Stimulated activated CD8-positive, alpha-beta memory T cell treated with anti-CD3 and anti-CD28 coated beads, Interleukin-12 subunit alpha, Interleukin-12 subunit beta, amount 100 ng/mL, for 24 hours (primary cell): ENCODE results near the gene DTL.
"Not testable (repeated sequence)": the region's sequence is repeated elsewhere in the genome, so short reads cannot be mapped to it uniquely, and the experiment has no call there.

Experiments
- DNase-seq: peaks from one replicate; pipeline ENCODE4 v3.0.0-alpha.2; 2020; ENCODE audit errors: extremely low read depth

Gene DTL, protein sequence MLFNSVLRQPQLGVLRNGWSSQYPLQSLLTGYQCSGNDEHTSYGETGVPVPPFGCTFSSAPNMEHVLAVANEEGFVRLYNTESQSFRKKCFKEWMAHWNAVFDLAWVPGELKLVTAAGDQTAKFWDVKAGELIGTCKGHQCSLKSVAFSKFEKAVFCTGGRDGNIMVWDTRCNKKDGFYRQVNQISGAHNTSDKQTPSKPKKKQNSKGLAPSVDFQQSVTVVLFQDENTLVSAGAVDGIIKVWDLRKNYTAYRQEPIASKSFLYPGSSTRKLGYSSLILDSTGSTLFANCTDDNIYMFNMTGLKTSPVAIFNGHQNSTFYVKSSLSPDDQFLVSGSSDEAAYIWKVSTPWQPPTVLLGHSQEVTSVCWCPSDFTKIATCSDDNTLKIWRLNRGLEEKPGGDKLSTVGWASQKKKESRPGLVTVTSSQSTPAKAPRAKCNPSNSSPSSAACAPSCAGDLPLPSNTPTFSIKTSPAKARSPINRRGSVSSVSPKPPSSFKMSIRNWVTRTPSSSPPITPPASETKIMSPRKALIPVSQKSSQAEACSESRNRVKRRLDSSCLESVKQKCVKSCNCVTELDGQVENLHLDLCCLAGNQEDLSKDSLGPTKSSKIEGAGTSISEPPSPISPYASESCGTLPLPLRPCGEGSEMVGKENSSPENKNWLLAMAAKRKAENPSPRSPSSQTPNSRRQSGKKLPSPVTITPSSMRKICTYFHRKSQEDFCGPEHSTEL

DNA sequence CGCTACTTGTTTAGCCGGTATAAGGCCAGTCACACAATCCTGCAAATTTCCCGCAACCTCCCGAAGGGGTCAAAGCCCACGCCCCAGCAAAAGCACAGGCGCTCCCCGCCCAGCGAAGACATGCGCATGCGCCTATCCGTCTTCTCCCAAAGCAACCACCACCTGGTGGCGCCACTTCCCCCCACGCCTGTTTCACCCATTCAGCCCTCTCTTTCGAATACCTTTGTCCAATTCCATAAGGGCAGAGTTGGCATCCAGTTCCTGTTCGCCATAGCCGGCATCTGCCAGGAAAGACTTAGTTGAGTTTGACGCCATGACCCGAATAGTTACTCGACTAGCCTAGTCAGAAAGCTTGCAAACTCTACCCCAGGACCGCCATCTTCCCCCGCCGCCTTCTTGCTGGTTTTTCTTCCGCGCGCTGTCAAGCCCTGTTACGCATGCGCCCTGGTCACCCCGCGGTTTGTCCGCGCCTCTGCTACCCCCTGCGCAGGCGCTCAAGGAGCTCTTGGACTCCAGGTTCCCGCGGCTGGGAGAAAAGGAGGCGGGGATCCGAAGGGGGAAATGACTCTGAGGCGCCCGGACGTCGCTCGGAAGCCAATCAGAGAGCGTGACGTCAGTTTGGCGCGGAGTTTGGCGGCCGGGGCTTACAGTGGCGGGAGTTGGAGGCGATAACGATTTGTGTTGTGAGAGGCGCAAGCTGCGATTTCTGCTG, at the start of gene DTL, which contains the start of gene INTS7:
DTL (plus strand) TSS at position 626 of the 712 bp plus-strand sequence. CDS start 143 bp downstream, outside the sequence.
INTS7 (minus strand) TSS at position 435 of the 712 bp plus-strand sequence; CDS start at position 315, 120 bp downstream.
- peak; percentile 95 for DNase-seq

DNA sequence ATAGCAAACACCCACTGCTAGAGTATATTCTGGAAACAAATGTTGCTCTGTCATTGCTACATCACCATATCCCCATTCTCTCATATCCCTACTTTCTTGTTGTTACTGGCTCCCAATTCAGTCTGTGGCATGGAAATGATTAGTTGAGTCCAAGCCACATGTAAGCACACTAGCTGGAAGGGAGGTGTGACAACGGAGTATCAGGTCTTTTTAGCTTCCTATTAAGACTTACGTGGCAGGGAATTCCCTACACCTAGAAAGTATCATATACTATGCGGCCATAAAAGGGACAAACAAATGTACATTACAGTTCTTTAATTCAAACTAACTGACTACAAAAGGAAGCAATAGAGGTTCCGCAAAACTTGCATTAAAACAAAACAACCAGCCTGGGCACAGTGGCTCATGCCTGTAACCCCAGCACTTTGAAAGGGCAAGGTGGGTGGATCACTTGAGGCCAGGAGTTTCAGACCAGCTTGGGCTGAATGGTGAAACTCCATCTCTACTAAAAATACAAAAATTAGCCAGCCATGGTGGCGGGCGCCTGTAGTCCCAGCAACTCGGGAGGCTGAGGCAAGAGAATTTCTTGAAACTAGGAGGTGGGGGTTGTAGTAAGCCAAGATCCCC, 48.8 kb upstream of the DTL start:
- DNase-seq = no peak

DNA sequence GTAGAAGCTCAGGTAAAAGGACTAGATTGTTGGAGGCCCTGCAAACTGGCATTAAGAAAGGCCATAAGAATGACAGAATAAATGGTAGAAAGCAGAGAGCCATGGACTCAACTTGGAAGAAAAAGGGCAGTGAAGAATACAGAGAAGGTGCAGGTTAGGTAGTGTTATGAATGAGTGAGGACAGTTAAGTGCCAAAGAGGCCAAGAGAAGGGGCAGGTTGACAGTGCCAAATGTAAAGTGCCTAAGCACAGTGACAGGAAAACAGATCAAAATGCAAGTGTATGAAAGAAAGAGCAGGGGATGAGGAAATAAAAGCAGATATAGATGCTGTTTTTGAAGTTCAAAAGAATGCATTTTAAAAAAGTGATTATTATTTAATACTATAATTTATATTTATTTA, 43.9 kb upstream of the DTL start:
- no peak for DNase-seq

DNA sequence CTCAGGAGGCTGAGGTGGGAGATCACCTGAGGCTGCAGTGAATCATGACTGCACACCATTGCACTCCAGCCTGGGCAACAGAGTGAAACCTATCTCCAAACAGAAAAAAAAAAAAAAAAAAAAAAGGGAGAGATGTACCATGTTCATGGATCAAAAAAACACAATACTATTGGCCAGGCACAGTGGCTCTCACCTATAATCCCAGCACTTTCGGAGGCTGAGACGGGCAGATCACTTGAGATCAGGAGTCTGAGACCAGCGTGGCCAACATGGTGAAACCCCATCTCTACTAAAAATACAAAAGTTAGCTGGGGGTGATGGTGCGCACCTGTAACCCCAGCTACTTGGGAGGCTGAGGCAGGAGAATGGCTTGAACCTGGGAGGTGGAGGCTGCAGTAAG, 38.1 kb upstream of the DTL start:
- not testable (repeated sequence) for DNase-seq

DNA sequence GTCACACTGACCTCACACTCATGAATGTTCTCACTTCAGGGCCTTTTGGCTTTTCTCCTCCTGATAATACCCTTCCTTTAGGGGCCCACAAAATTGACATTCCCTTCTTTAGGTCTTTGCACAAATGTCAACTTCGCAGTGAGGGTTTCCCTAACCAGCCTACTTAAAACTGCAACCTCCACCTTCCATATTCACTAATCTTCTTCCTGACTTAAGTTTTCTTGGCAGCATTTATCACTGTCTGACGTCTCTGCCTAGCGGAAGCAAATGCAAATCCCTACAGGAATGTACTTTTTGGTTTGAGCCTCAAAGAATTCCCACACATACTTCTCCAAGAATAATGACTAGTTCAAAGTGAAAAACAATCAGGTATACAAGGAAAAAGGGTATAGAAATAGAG, 33.0 kb upstream of the DTL start:
- no peak for DNase-seq

DNA sequence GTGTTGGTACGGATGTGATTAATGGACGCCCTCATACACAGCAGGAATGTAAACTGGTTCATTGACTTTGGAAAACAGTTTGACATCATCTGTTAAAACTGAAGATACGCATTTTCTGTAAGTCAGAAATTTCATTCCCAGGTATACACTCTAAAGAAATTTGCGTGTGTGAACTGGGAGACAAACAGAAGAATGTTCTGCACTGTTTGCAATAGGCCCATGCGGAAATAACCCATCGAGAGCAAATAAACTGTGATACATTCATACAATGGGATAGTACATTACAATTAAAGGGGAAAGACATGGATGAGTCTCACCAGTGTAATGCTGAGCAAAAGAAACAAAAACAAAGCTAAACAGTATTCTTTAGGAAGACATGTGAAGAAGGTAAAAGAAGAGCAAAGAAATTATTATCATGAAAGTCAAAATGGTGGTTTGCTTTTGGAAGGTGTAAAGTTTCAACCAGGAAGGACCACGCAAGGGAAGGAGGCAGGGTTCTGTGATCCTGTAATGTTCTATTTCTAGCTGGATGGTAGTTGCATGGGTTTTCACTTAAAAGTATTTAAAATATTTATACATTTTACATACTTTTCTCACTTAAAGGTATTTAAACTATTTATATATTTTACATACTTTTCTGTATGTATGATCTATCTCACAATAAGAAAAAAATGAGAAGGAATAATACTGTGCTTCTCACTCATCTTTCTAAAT, 30.5 kb upstream of the DTL start:
- DNase-seq = no peak

DNA sequence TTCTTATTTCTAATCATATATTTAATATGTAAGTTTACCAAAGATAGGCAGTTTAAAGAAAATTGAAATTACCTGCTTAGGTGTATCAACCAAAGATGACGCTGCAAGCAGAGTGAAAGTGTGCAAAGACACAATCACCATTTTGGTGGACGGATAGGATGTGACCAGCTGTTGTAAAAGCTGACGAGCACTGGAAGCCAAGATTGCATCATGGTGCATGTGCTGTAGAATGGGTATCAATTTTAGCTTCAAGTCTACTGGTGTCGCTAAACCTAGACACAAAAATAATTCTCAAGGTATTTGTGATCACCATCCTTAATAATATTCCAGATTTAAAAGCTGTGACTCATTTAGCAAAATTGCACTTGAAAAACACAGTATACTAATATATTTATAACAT, 28.4 kb upstream of the DTL start:
- no peak for DNase-seq

DNA sequence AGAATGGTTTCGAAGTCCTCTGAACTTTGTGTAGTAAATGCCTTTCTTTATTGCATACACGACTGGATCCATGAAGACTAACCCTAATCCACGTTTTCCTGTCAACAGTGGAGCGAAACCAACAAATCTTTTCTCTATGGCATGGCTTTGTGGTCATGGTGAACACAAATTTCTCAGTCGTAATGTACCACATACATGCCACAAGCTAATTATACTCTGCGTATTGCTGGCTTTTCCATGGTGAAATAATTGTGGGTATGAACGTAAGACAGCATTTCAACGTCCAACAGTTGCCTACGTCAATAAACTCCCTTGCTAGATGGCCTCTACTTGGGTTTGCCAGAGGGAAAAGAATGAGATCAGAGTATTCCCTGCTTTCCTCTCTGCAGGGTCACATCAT, 27.7 kb upstream of the DTL start:
- no peak for DNase-seq

DNA sequence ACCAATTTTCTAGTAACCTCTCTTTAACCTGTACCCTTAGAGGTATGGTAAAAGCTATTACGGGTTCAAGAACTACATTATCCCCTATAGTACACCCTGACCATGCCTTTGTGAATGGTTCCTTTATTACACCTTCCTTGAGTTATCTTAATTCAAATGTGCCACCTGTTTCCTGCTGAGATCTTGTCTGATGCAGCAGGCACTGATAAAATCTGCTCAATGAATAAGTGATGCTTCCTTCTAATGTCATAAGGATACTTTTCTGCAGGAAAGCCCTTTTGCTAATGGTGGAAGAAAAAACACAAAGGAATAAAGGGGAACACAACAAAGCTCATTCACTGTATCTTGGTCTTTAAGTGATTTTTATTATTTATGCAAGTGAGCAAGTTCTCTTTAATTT, 26.0 kb upstream of the DTL start:
- DNase-seq = no peak

DNA sequence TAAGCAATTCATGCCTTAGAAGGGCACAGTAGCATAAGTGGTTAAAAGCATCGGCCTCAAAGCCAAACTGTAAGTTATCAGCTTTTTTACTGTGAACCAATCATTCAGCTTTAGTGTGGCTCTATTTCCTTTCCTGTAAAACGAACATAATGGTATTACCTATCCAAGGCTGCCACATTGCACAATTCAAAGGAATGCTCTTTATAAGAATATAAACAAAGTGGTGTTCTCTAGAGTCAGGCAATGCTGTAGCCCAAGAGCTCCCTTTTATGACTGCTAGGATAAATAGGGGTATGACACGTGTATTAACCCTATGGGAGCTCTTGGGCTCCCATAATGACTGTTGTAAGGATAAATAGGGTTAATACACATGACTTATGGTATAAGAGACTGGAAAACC, 25.5 kb upstream of the DTL start:
- no peak for DNase-seq

DNA sequence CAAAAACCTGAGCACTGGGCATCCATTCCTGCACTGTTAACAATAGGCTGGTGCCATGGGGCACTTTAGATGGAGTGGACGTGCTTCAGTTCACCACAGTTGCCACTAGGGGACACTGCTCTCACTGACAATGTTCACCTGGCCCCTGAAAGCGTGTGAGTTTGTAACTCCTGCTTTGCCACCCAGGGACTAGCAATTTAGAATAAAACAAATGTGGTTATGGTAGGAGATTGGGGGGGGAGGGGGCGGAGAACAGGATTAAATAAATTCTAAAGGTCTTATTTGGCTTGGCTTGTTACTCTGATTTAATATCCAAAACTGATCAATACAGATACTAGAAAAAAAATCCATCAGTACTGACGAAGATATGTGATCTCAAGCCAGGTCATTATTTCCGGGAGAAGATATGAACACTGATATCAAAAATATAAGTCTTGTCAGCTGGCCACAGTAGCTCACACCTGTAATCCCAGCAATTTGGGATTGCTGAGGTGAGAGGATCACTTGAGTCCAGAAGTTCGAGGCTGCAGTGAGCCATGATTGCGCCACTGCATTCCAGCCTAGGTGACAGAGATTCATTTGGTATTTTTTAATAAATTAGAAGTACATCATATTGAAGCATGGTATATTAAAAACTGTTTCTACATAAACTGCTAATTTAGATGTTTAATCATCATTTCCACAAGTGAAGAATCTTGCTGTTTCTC, 23.4 kb upstream of the DTL start:
- DNase-seq = no peak

DNA sequence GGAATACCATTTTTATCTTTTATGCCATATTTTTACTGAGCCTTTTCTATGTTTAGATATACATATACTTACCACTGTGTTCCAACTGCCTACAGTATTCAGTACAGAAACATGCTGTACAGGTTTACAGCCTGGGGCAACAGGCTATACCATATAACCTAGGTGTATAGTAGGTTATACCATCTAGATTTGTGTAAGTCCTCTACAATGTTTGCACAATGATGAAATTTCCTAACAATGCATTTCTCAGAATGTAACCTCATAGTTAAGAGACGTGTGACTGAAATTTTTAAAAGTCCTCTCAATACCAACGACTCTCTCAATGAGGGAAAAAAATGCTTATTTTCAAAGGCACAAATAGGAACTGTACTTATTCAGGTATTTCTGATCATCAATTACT, 21.9 kb upstream of the DTL start:
- no peak for DNase-seq

DNA sequence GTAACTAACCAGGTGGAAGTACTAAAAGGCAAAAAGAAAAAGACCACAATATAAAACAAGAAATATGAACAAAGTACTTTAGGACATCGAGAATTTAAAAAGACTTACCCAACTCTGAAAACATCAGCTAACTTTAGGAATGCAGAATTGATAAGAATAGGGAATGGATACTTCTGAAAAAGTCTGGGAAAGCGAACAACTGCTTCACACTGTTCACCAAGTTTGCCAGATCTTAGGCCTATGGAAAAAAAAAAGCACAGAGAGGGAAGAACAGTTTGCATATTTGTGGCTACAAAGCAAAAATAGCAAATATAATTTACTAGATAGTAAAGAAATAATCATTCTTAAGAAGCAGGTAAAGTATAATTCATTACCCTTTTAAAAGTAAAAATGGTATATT, 14.6 kb upstream of the DTL start:
- no peak for DNase-seq

DNA sequence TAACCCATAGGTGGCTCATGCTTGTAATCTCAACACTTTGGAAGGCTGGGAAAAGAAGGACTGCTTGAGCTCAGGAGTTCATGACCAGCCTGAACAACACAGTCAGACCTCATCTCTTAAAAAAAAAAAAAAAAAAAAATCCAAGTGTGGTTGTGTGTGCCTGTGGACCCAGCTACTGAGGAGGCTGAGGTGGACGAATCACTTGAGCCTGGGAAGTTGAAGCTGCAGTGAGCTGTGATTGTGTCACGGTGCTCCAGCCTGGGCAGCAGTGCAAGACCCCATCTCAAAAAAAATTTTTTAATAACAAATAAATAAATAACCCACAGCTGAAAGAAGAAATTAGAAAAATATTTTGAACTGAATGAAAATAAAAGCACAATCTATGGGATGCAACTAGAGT, 14.0 kb upstream of the DTL start:
- DNase-seq = no peak

DNA sequence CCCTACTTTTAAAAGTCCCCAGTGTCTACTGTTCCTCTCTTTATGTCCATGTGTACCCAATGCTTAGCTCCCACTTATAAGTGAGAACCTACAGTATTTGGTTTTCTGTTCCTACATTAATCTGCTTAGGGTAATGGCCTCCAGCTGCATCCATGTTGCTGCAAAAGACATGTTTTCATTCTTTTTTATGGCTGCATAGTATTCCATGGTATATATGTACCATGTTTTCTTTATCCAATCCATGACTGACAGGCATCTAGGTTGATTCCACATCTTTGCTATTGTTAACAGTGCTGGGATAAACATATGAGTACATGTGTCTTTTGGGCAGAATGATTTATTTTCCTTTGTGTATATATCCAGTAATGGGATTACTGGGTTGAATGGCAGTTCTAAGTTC, 12.6 kb upstream of the DTL start:
- not testable (repeated sequence) for DNase-seq

DNA sequence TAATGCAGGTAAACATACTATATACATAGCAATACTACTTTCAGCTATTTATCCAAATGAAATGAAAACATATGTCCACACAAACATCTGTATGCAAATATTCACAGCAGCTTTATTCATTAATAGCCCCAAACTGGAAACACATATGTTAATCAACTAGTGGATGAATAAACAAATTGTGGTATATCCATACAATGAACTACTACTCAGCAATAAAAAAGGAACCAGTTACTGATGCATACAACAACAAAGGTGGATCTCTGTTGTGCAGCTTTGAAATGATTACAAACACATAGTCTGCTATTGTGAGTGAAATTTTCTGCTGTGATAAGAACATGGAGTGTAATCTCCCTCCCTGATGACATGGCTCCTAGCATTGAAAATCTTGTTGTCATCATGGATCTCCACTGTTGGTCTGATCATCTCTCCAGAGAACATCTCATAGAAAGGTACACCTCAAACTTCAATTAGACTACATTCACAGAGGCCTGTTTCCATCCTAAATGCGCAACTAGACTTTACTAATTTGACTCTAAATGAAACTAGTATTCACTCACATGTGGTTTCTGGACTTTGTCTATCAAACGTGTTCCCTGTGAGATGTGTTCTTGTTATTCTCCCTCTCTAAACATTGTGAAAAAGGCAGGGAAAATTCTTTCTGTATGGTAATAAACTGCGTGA, 10.9 kb upstream of the DTL start:
- no peak for DNase-seq

DNA sequence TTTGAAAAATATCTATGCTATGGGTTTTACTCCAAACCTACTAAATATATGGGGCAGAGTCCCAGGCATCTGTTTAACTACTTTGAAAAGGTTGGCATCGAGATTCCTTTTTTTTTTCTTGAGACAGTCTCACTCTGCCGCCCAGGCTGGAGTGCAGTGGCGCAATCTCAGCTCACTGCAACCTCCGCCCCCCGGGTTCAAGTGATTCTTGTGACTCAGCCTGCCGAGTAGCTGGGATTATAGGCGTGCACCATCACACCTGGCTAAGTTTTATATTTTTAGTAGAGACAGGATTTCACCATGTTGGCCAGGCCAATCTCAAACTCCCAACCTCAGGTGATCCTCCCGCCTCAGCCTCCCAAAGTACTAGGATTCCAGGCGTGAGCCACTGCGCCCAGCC, 7.8 kb upstream of the DTL start:
- not testable (repeated sequence) for DNase-seq

DNA sequence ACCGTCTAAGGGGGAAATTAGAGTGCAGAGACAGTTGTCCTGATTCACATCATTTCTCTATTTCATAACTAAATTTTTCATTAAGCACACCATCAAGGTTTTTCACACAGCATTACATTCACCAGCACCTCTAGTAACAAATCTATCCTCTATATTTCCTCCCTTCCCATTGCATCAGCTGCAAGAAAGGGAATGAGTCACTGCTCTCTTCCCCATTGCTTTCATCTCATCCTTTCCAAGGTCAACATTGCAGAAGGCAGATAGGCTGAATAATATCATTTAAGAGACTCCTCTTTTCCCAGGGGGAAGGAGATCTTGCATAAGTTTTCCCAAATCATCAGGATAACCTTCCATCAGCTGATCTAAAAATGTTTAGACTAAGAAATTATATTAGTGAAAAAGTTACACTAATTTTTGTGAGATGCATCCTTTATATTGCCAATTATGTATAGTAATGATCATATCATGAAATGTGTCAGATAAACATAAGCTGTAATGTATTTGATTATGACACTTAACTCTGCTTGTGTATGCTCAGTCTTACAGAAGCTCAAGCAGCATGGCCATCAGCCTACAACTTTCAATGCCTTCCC, 4.5 kb upstream of the DTL start:
- DNase-seq = no peak

DNA sequence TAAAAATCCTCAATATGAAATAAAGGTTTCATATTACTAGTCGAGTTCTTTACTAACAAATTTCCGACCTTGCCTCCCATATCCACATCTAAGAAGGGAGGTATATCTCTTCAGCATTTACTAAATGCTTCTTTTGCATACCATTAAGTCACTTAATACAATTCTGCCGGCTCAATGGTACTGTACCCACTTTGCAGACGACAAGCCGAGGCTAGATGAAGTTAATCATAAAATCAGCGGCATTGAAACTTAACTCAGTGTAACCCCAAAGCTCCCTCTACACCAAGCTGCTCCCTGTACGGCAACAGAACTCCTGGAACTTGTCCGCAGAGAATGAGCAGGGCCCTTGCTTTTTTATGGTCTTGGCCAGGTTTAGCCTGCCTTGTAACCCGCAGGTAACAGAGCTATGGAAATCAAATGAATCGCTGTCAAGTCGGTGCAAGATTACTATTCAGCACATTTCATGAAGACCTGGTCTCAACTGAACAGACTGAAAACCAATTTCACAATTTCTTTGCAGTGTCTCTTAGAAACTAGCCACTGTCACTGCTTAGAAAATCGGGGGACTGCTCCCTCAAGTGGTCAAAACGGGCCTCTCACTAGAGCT, 929 bp upstream of the DTL start:
- DNase-seq = no peak
